HG03432 (cell line): Measurements from ENCODE around the gene HNRNPUL1.
A peak's percentile ranks its signal among the peaks of the same experiment; 100 is the strongest.
"Not testable (repeated sequence)": the region's sequence is repeated elsewhere in the genome, so short reads cannot be mapped to it uniquely, and the experiment has no call there.

Source experiments
- ATAC-seq: cut with Tn5 transposase; IDR thresholded peaks from one replicate; pipeline ENCODE4 v1.9.1; 2021; ENCODE audit warnings: mild to moderate bottlenecking, moderate library complexity; ENCODE audit not compliant: unreplicated experiment

The HNRNPUL1 gene

GRCh38 chr19:41324231-41324702 is 60.1 kb downstream of the HNRNPUL1 start:
- no peak for ATAC-seq

GRCh38 chr19:41324921-41325639 is 60.9 kb downstream of the HNRNPUL1 start:
- no peak for ATAC-seq

- ATAC-seq, result no peak
These were observed 61.4 kb downstream of the HNRNPUL1 start for GRCh38 chr19:41325640-41325946.

DNA sequence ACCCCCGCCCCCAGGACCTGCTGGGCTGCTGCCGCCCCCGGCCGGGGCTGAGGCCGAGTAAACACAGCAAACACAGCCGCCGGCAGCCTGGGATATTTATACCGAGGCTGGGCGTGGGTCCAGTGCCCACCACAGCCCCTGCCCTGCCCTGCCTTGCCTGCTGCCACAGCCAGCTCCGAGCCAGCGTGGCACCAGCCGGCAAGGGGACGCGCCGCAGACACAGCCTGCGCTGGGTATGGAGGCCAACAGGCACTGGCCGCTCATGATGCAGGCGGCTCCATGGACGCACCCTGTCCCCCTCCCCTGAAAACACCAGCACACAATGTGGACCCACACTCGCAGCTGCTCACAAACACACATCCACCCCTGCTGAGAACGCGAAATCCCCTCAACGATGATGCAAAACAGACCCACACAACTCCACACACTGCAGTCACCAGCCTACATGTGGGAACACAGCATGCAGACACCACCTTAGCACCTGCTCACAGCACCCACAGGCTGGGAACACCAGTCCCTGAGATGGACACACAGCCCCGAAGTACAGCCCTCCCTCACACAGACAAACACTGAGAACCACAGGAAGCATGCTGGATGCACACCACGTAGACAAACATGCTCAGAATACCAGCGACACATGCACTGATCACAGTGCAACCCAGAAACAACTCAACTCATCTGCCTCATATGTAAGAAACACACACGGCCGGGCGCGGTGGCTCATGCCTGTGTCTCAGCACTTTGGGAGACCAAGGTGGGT is 62.0 kb downstream of the HNRNPUL1 start:
- ATAC-seq, result no peak

- ATAC-seq, result no peak
These were observed 63.0 kb downstream of the HNRNPUL1 start for GRCh38 chr19:41327076-41327575.

GRCh38 chr19:41327576-41328156 is 63.5 kb downstream of the HNRNPUL1 start:
- peak; percentile 59 for ATAC-seq

GRCh38 chr19:41328157-41328841 is 64.1 kb downstream of the HNRNPUL1 start:
- ATAC-seq, result peak; percentile 10

GRCh38 chr19:41328842-41329225 is 64.7 kb downstream of the HNRNPUL1 start:
- ATAC-seq, result no peak

- ATAC-seq, result no peak
These were observed 66.3 kb downstream of the HNRNPUL1 start for GRCh38 chr19:41330481-41330880.

GRCh38 chr19:41330946-41331678 is 66.9 kb downstream of the HNRNPUL1 start:
- no peak for ATAC-seq

- no peak for ATAC-seq
These were observed 67.8 kb downstream of the HNRNPUL1 start for GRCh38 chr19:41332000-41332399.

DNA sequence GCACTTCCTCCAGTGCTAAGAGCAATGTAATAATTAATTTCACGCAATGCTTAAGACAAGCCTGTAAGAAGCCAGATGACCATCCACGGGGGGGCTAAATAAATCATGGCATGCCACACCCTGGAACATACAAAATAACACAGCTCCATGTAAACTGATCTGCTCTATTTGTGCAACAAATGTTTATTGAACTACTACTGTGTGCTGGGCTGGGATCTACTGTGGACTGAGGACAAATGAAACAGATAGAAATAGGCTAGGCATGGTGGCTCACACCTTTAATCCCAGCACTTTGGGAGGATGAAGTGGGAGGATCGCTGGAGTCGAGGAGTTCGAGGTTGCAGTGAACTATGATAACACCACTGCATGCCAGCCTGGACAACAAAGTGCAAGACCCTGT is 68.3 kb downstream of the HNRNPUL1 start:
- ATAC-seq, result no peak

GRCh38 chr19:41334793-41335192 is 70.6 kb downstream of the HNRNPUL1 start:
- no peak for ATAC-seq

DNA sequence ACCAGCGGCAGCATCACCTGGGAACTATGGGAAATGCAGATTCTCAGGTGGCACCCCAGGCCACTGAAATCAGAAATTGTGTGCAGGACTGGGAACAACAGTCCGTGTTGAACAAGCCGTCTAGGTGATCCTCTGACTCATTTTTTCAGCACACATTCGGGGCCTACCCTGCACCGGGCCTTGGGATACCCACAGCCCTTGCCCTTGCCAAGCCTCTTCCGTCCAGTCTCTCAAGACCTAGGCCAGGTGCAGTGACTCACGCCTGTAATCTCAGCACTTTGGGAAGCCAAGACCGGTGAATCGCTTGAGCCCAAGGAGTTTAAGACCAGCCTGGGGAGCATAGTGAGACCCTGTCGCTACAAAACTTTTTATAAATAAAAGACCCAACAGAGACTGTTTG is 71.3 kb downstream of the HNRNPUL1 start:
- no peak for ATAC-seq

GRCh38 chr19:41339936-41340335 is 75.8 kb downstream of the HNRNPUL1 start:
- no peak for ATAC-seq

- no peak for ATAC-seq
These were observed 77.7 kb downstream of the HNRNPUL1 start for GRCh38 chr19:41341669-41342490.

GRCh38 chr19:41344162-41344561 is 80.0 kb downstream of the HNRNPUL1 start:
- ATAC-seq, result no peak

DNA sequence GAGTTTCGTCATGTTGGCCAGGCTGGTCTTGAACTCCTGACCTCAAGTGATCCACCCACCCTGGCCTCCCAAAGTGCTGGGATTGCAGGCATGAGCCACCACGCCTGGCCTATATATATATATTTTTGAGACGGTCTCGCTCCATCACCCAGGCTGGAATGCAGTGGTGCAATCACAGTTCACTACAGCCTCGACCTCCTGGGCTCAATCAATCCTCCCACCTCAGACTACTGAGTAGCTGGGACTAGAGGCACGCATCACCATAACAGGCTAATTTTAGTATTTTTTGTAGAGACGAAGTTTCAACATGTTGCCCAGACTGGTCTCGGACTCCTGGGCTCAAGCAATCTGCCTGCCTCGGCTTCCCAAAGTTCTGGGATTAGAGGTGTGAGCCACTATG is 82.7 kb downstream of the HNRNPUL1 start:
- not testable (repeated sequence) for ATAC-seq

DNA sequence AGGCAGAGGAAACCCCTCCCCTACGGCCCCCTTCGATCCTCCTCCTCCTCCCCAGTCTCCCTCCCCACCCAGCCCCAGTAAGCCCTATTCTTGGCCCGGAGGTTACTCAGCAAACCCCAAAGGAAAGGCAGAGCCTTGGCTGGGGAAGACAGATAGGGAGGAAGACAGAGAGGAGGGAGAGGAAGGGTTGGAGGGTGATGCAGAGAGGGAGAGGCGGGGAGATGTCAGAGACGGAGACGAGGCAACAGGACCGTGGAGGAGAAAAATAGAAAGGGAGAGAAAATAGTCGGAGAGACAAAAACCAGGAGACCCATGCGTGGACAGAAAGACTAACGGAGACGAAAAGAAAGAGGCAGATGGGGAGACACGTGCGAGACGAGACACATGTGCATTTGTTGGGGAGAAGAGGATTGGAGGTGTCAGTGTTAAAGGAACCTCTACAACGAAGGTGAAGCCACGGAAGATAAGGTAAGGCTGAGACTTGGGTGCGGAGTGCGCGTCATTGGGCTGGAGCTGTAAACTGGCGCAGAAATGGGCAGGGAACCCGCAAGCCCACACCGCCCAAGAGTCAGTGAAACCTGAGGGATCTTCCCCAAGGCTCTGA is 86.7 kb downstream of the HNRNPUL1 start:
- ATAC-seq, result no peak
